HG03457 (cell line): ENCODE measurements around the gene KLHL24.
A peak's percentile ranks its signal among the peaks of the same experiment; 100 is the strongest.
"Not testable (repeated sequence)": the region's sequence is repeated elsewhere in the genome, so short reads cannot be mapped to it uniquely, and the experiment has no call there.

Experiments
- ATAC-seq: cut with Tn5 transposase; IDR thresholded peaks from one replicate; pipeline ENCODE4 v1.9.1; 2021; ENCODE audit warnings: moderate number of reproducible peaks; ENCODE audit not compliant: unreplicated experiment

The KLHL24 gene

GRCh38 chr3:183635431-183636220 is at the start of gene KLHL24:
Gene KLHL24 (plus strand): TSS chr3:183635623. CDS start chr3:183650357, 14,734 bp downstream.
- ATAC-seq: peak; percentile 71

GRCh38 chr3:183586477-183586876 is 48.9 kb upstream of the KLHL24 start:
- ATAC-seq: no peak

GRCh38 chr3:183587336-183587735 is 48.1 kb upstream of the KLHL24 start:
- no peak for ATAC-seq

- ATAC-seq: no peak
Measured at GRCh38 chr3:183590442-183590841, 45.0 kb upstream of the KLHL24 start.

- ATAC-seq: peak; percentile 86
Measured at GRCh38 chr3:183591881-183592521, 43.4 kb upstream of the KLHL24 start.

GRCh38 chr3:183592821-183593220 is 42.6 kb upstream of the KLHL24 start:
- ATAC-seq: no peak

GRCh38 chr3:183594636-183595035 is 40.8 kb upstream of the KLHL24 start:
- ATAC-seq: no peak

GRCh38 chr3:183597959-183598358 is 37.5 kb upstream of the KLHL24 start:
- ATAC-seq: no peak

- not testable (repeated sequence) for ATAC-seq
Measured at GRCh38 chr3:183611326-183611725, 24.1 kb upstream of the KLHL24 start.

- no peak for ATAC-seq
Measured at GRCh38 chr3:183613366-183614285, 21.8 kb upstream of the KLHL24 start.

- ATAC-seq: no peak
Measured at GRCh38 chr3:183618542-183618941, 16.9 kb upstream of the KLHL24 start.

GRCh38 chr3:183619010-183619409 is 16.4 kb upstream of the KLHL24 start:
- ATAC-seq: no peak

GRCh38 chr3:183619624-183620251 is 15.7 kb upstream of the KLHL24 start:
- no peak for ATAC-seq

GRCh38 chr3:183620252-183620628 is 15.2 kb upstream of the KLHL24 start:
- ATAC-seq: no peak

GRCh38 chr3:183622473-183622872 is 12.9 kb upstream of the KLHL24 start:
- not testable (repeated sequence) for ATAC-seq

- ATAC-seq: no peak
Measured at GRCh38 chr3:183626877-183627594, 8.4 kb upstream of the KLHL24 start.

GRCh38 chr3:183629546-183630301 is 5.7 kb upstream of the KLHL24 start:
- ATAC-seq: no peak

GRCh38 chr3:183631715-183632114 is 3.7 kb upstream of the KLHL24 start:
- ATAC-seq: no peak

GRCh38 chr3:183632725-183633124 is 2.7 kb upstream of the KLHL24 start:
- ATAC-seq: not testable (repeated sequence)
